ENCODE data around the gene ADARB1. TPM values are rescaled to one million over a fixed set of nuclear protein-coding genes. Genes with fewer than 3 reads are reported as not detected.

Gene ADARB1
- total and polyA plus RNA-seq, 2 of the 8 experiments (the other 6 are each of a cell fraction or from before 2014, with no cell fraction given): 4.7 to 14.9 TPM

- Histone ChIP-seq H4K20me1 (replicated peaks in 1 of 2; ENCODE audit: control insufficient read depth in 1 of 2, insufficient read depth in 2 of 2, low read length in 2 of 2) (peaks cover 0 to 5% of the 10 kb centered on the region in 2 experiments), H3K23me2 (ENCODE audit: low read depth, low read length) (no peaks in the 10 kb centered on the region)
- POLR2A ChIA-PET (ENCODE audit: partially characterized antibody): interaction anchor here (1.1 kb wide), 1 partner anchor 9 kb away, joined by 4 read pairs; no protein-coding TSS in a partner anchor
Observed at GRCh38 chr21:45137612-45137937, 63.2 kb downstream of the ADARB1 start.

More at GRCh38 chr21:45137612-45137937, 63.2 kb downstream of the ADARB1 start:
- CTCF ChIA-PET (ENCODE audit: partially characterized antibody): interaction anchor here (0.8 to 8.5 kb wide), 74 partner anchors 10 to 634 kb away, joined by 3 to 144 read pairs (median 6); partner anchors contain the start of genes ADARB1 and POFUT2
- no peak overlapping the region for H2BK5ac ChIP-seq (ENCODE audit: low read depth, low read length)
- no peaks in the 10 kb centered on the region for H3K79me2 ChIP-seq (ENCODE audit: control insufficient read depth in 1 of 2, insufficient read depth in 2 of 2, low read length in 2 of 2)
- no peak overlapping the region for H3K4me2 ChIP-seq (ENCODE audit: insufficient read depth in 1 of 2, low read depth in 2 of 2, low read length in 2 of 2)
- H3K56ac ChIP-seq (replicated peaks; ENCODE audit: insufficient read length, low read depth, low read length): no peak overlapping the region
- no peaks in the 10 kb centered on the region for H3K79me1 ChIP-seq (ENCODE audit: low read depth, low read length)
- H3K36me3 ChIP-seq (ENCODE audit: control insufficient read depth in 2 of 4, insufficient read depth in 4 of 4, low read length in 3 of 4): no peaks in the 10 kb centered on the region
- no peaks in the 10 kb centered on the region for H3K4me1 ChIP-seq (replicated peaks in 1 of 4; ENCODE audit: control insufficient read depth in 3 of 4, insufficient read depth in 4 of 4, low read length in 3 of 4)
- no peak overlapping the region for H3K18ac ChIP-seq (ENCODE audit: extremely low read depth, low read length)
- no peak overlapping the region for H2BK20ac ChIP-seq (ENCODE audit: low read length)
- H3K9ac ChIP-seq (replicated peaks in 1 of 4; ENCODE audit: extremely low read depth in 1 of 4, low read depth in 3 of 4, low read length in 3 of 4): no peak overlapping the region
- no peak overlapping the region for H4K5ac ChIP-seq (ENCODE audit: insufficient read length, low read depth, low read length)
- H2AK5ac ChIP-seq (ENCODE audit: low read depth, low read length): no peak overlapping the region
- TF ChIP-seq CHD2 (IDR thresholded peaks at IDR 0.05; ENCODE audit: low read length) (no peak), FOSL1 (IDR thresholded peaks at IDR 0.05; ENCODE audit: insufficient read depth, low read depth, low read length) (no peak), USF2 (IDR thresholded peaks at IDR 0.05; ENCODE audit: low read length) (no peak), CBX5 (IDR thresholded peaks at IDR 0.05; ENCODE audit: low read depth, low read length) (no peak), NANOG (IDR thresholded peaks at IDR 0.05; ENCODE audit: insufficient read depth, low read depth, low read length, poor library complexity, severe bottlenecking) (no peak), JUND (IDR thresholded peaks at IDR 0.05; ENCODE audit: low read length) (no peak), PHF8 (conservative IDR thresholded peaks at IDR 0.05; ENCODE audit: low read depth, low read length) (no peak), TCF12 (IDR thresholded peaks at IDR 0.05; ENCODE audit: low read depth, low read length) (no peak), SP4 (IDR thresholded peaks at IDR 0.05; ENCODE audit: low read length) (no peak), E2F6 (IDR thresholded peaks at IDR 0.05) (no peak)
- no peak overlapping the region for H3K4me3 ChIP-seq (ENCODE audit: extremely low read depth in 1 of 4, insufficient read depth in 2 of 4, low read depth in 3 of 4, low read length in 4 of 4)
- no peak for DNase-seq (ENCODE audit: low read depth in 1 of 2, low spot score in 2 of 2)
- H3K14ac ChIP-seq (ENCODE audit: insufficient read length): no peak overlapping the region
- no peak for FAIRE-seq
- no peaks in the 10 kb centered on the region for H3K27me3 ChIP-seq (replicated peaks in 1 of 4; ENCODE audit: control insufficient read depth in 3 of 4, extremely low read depth in 1 of 4, insufficient read depth in 3 of 4, low read length in 3 of 4)
- no peak overlapping the region for H4K8ac ChIP-seq (ENCODE audit: extremely low read depth, insufficient read depth, low read length)
- no peak overlapping the region for H3K23ac ChIP-seq (ENCODE audit: insufficient read length)
- H2AFZ ChIP-seq (ENCODE audit: low read length): no peak overlapping the region
- H3K9me3 ChIP-seq (ENCODE audit: insufficient read depth in 2 of 2, low read depth in 1 of 2, low read length in 1 of 2): no peaks in the 10 kb centered on the region
- H3K27ac ChIP-seq (ENCODE audit: low read depth, low read length): no peak overlapping the region
- H2BK120ac ChIP-seq (replicated peaks; ENCODE audit: low read depth, low read length): no peak overlapping the region
- no peak overlapping the region for H3K4ac ChIP-seq (replicated peaks; ENCODE audit: insufficient read length, low read depth, low read length)
- H4K91ac ChIP-seq (replicated peaks; ENCODE audit: insufficient read length, low read length): no peak overlapping the region
- no peak overlapping the region for H2BK12ac ChIP-seq (ENCODE audit: low read depth, low read length)
- no peak overlapping the region for H2BK15ac ChIP-seq (ENCODE audit: low read length)

Measured in H1 (cell line).